ENCODE data around the gene PLEKHA5. TPM values are rescaled to one million over a fixed set of nuclear protein-coding genes. Genes with fewer than 3 reads are reported as not detected.
"Not testable (repeated sequence)": the region's sequence is repeated elsewhere in the genome, so short reads cannot be mapped to it uniquely, and the experiment has no call there.

PLEKHA5 gene
- polyA plus RNA-seq, 1 donor (not counting 4 experiments of a cell fraction or from before 2014, with no cell fraction given): 21.7 TPM

DNA sequence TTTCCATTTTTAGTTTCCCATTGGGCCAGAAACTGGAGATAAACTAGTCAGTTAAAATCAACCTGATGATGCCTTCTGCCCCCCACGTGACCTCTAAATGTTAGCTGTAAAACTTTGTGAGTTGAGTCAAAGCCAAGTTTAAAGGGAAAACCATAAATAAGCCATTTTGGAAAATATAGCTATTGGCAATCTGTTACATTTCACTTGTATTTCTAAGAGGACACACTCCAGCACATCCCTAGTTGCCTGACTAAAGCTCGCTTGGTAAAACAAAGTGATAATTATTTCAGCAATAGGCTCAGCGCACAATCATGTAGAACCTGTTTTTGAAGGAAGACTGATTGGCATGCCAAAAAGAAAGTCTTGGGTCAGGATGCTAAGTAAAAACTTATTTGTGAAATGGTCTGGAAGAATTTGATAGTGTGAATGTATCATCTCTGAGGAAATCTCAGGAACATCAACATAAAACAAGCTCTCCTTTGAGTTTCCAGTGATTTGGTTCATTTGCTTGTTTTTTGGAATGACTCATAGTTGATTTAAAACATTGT is 260.6 kb downstream of the PLEKHA5 start:
- Histone ChIP-seq H3K4me3 (ENCODE audit: control insufficient read depth in 2 of 3, extremely low read depth in 1 of 3, insufficient read depth in 2 of 3, low read depth in 1 of 3, low read length in 3 of 3) (no peak overlapping the region), H3K79me2 (ENCODE audit: control insufficient read depth, insufficient read depth, low read length) (no peaks in the 10 kb centered on the region), H3K9ac (ENCODE audit: control insufficient read depth, extremely low read depth, insufficient read depth, low read length) (no peak overlapping the region), H3K4me1 (ENCODE audit: control insufficient read depth, extremely low read depth, insufficient read depth, low read length) (no peaks in the 10 kb centered on the region), H3K4me2 (ENCODE audit: control insufficient read depth, extremely low read depth, insufficient read depth, low read depth, low read length) (no peak overlapping the region), H3K36me3 (ENCODE audit: control insufficient read depth in 2 of 2, extremely low read depth in 1 of 2, insufficient read depth in 2 of 2, low read length in 2 of 2) (no peaks in the 10 kb centered on the region), H3K9me1 (ENCODE audit: control insufficient read depth, extremely low read depth, insufficient read depth, low read length) (no peaks in the 10 kb centered on the region), H3K27ac (ENCODE audit: control insufficient read depth, insufficient read depth, low read length) (no peak overlapping the region), H3K27me3 (ENCODE audit: control insufficient read depth, extremely low read depth, insufficient read depth, low read length) (no peaks in the 10 kb centered on the region), H2AFZ (ENCODE audit: control insufficient read depth, low read length) (no peak overlapping the region), H3K9me3 (ENCODE audit: control insufficient read depth, low read depth, low read length) (no peaks in the 10 kb centered on the region), H4K20me1 (ENCODE audit: control insufficient read depth, extremely low read depth, insufficient read depth, low read length) (no peaks in the 10 kb centered on the region)
- no peak for FAIRE-seq
- dilution Hi-C loops (cut with MboI; ENCODE audit: extremely low pct_ligation_motif_present, low sequenced_read_pairs): no loop called here
- no peak for TF ChIP-seq EZH2 (IDR thresholded peaks at IDR 0.05; ENCODE audit: low read length)
- TF ChIP-seq, protein P1, sequence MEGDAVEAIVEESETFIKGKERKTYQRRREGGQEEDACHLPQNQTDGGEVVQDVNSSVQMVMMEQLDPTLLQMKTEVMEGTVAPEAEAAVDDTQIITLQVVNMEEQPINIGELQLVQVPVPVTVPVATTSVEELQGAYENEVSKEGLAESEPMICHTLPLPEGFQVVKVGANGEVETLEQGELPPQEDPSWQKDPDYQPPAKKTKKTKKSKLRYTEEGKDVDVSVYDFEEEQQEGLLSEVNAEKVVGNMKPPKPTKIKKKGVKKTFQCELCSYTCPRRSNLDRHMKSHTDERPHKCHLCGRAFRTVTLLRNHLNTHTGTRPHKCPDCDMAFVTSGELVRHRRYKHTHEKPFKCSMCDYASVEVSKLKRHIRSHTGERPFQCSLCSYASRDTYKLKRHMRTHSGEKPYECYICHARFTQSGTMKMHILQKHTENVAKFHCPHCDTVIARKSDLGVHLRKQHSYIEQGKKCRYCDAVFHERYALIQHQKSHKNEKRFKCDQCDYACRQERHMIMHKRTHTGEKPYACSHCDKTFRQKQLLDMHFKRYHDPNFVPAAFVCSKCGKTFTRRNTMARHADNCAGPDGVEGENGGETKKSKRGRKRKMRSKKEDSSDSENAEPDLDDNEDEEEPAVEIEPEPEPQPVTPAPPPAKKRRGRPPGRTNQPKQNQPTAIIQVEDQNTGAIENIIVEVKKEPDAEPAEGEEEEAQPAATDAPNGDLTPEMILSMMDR (optimal IDR thresholded peaks at IDR 0.05 in 1 of 3, IDR thresholded peaks at IDR 0.05 in 1 of 3, conservative IDR thresholded peaks at IDR 0.05 in 1 of 3; ENCODE audit: extremely low read depth in 1 of 3, insufficient read depth in 2 of 3, low read length in 3 of 3): no peak
- no peak for DNase-seq (ENCODE audit: low read depth, low spot score)

DNA sequence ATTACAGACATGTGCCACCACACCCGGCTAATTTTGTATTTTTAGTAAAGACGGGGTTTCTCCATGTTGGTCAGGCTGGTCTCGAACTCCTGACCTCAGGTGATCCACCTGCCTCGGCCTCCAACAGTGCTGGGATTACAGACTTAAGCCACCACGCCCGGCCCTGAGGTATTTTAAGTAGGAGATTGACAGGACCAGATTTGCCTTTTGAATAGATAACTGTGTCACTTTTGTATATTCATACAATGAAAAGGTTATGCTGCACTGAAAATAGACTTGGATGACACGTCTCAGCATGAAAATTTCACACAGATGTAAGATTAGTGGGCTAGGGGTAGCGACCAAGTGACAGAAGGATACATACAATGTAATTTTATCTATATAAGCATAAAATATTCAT is 263.1 kb downstream of the PLEKHA5 start:
- dilution Hi-C loops (cut with MboI; ENCODE audit: extremely low pct_ligation_motif_present, low sequenced_read_pairs); H3K79me2 ChIP-seq (ENCODE audit: control insufficient read depth, insufficient read depth, low read length); H3K27me3 ChIP-seq (ENCODE audit: control insufficient read depth, extremely low read depth, insufficient read depth, low read length); FAIRE-seq; H3K9me1 ChIP-seq (ENCODE audit: control insufficient read depth, extremely low read depth, insufficient read depth, low read length); H3K9me3 ChIP-seq (ENCODE audit: control insufficient read depth, low read depth, low read length); H3K9ac ChIP-seq (ENCODE audit: control insufficient read depth, extremely low read depth, insufficient read depth, low read length); H2AFZ ChIP-seq (ENCODE audit: control insufficient read depth, low read length); H3K4me3 ChIP-seq (ENCODE audit: control insufficient read depth in 2 of 3, extremely low read depth in 1 of 3, insufficient read depth in 2 of 3, low read depth in 1 of 3, low read length in 3 of 3); H3K27ac ChIP-seq (ENCODE audit: control insufficient read depth, insufficient read depth, low read length); H3K36me3 ChIP-seq (ENCODE audit: control insufficient read depth in 2 of 2, extremely low read depth in 1 of 2, insufficient read depth in 2 of 2, low read length in 2 of 2); H3K4me2 ChIP-seq (ENCODE audit: control insufficient read depth, extremely low read depth, insufficient read depth, low read depth, low read length); H3K4me1 ChIP-seq (ENCODE audit: control insufficient read depth, extremely low read depth, insufficient read depth, low read length); DNase-seq (ENCODE audit: low read depth, low spot score); H4K20me1 ChIP-seq (ENCODE audit: control insufficient read depth, extremely low read depth, insufficient read depth, low read length): not testable (repeated sequence)

DNA sequence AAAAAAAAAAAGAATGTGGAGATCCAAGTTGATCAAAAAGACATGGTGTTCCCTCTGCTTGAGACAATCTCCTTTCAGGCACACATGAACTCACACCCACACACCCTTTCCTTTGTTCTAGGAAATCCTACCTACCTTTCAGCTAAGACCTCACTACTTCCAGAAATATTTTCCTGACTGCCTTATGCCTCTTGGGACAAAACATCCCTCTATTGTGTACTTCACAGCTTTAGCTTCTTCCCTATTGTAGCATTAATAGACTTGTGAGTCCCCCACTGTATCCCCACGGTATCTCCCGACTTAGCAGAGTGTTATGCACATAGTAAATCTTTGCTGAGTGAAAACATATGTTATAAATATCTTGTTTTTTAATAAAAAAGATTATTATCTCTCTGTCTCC is 264.9 kb downstream of the PLEKHA5 start:
- no peak overlapping the region for H3K27ac ChIP-seq (ENCODE audit: control insufficient read depth, insufficient read depth, low read length)
- peaks cover 8% of the 10 kb centered on the region for H3K4me1 ChIP-seq (ENCODE audit: control insufficient read depth, extremely low read depth, insufficient read depth, low read length)
- no peaks in the 10 kb centered on the region for H3K27me3 ChIP-seq (ENCODE audit: control insufficient read depth, extremely low read depth, insufficient read depth, low read length)
- FAIRE-seq (no peak), DNase-seq (ENCODE audit: low read depth, low spot score) (no peak)
- no peaks in the 10 kb centered on the region for H3K9me3 ChIP-seq (ENCODE audit: control insufficient read depth, low read depth, low read length)
- no peak overlapping the region for H2AFZ ChIP-seq (ENCODE audit: control insufficient read depth, low read length)
- H3K4me3 ChIP-seq (ENCODE audit: control insufficient read depth in 2 of 3, extremely low read depth in 1 of 3, insufficient read depth in 2 of 3, low read depth in 1 of 3, low read length in 3 of 3): no peak overlapping the region
- H3K4me2 ChIP-seq (ENCODE audit: control insufficient read depth, extremely low read depth, insufficient read depth, low read depth, low read length): no peak overlapping the region
- H4K20me1 ChIP-seq (ENCODE audit: control insufficient read depth, extremely low read depth, insufficient read depth, low read length): no peaks in the 10 kb centered on the region
- dilution Hi-C loops (cut with MboI; ENCODE audit: extremely low pct_ligation_motif_present, low sequenced_read_pairs): no loop called here
- H3K36me3 ChIP-seq (ENCODE audit: control insufficient read depth in 2 of 2, extremely low read depth in 1 of 2, insufficient read depth in 2 of 2, low read length in 2 of 2): no peaks in the 10 kb centered on the region
- no peaks in the 10 kb centered on the region for H3K9me1 ChIP-seq (ENCODE audit: control insufficient read depth, extremely low read depth, insufficient read depth, low read length)
- no peak overlapping the region for H3K9ac ChIP-seq (ENCODE audit: control insufficient read depth, extremely low read depth, insufficient read depth, low read length)
- no peaks in the 10 kb centered on the region for H3K79me2 ChIP-seq (ENCODE audit: control insufficient read depth, insufficient read depth, low read length)
- TF ChIP-seq, protein P1 (optimal IDR thresholded peaks at IDR 0.05 in 1 of 3, IDR thresholded peaks at IDR 0.05 in 1 of 3, conservative IDR thresholded peaks at IDR 0.05 in 1 of 3; ENCODE audit: extremely low read depth in 1 of 3, insufficient read depth in 2 of 3, low read length in 3 of 3): no peak
- no peak for TF ChIP-seq EZH2 (IDR thresholded peaks at IDR 0.05; ENCODE audit: low read length)

All from keratinocyte (primary cell).